K562 (cell line): ENCODE data around the gene ROR2. TPM values are rescaled to one million over a fixed set of nuclear protein-coding genes. Genes with fewer than 3 reads are reported as not detected.

Source experiments
- ATAC-seq: fragments of 200-7000 bp; cut with Tn5 transposase; 3 replicates; pipeline ENCODE4 v1.9.1; 2020; ENCODE audit warnings: moderate library complexity
- BruUV-seq: library from RNA; stranded (reverse); fragments of 400-500 nt; replicated peaks from 2 replicates; lab custom pipeline; 2021; lab: Mats Ljungman, UMichigan
- CTCF ChIA-PET: fragments of 300-600 bp; formaldehyde crosslinking; extraction: SDS; loops from one replicate; lab custom pipeline; 2021; ENCODE audit warnings: low intra/inter-chr PET ratio; lab: Yijun Ruan, JAX
- POLR2A ChIA-PET: fragments of 300-600, 350-650 bp; sonication (Branson Sonifier 250); formaldehyde crosslinking; extraction: SDS; loops from one replicate; lab custom pipeline; 2021; ENCODE audit warnings: antibody characterized with exemption, inconsistent platforms; lab: Yijun Ruan, JAX
- DNase-seq, 4 experiments: peaks; one replicate each; pipeline versions ENCODE4 v3.0.0 to v3.0.0-alpha.2; 2011 to 2018; ENCODE audit warnings: low spot score in 3 of 4, mixed read lengths in 3 of 4; ENCODE audit errors: extremely low read depth in 1 of 4
- FAIRE-seq: peaks from 2 replicates; lab custom pipeline; 2011; peaks lifted over from hg19 to GRCh38; lab: Jason Lieb, UNC
- H2AFZ ChIP-seq: 2 replicates; pipeline ENCODE4 v1.6.0; 2011; ENCODE audit warnings: low read depth, low read length, control low read depth, inconsistent platforms
- H3K27ac ChIP-seq: fragments of 200-600 bp; 3 replicates; pipeline ENCODE4 v1.8.0; 2011; ENCODE audit warnings: low read depth, mild to moderate bottlenecking, control low read depth, inconsistent platforms, low read length, moderate library complexity, mixed read lengths; ENCODE audit errors: extremely low read depth
- H3K27me3 ChIP-seq, 2 experiments: fragments of 300-600 bp in 1 of 2; 2 replicates in 1 of 2; 3 replicates in 1 of 2; pipeline versions ENCODE4 v1.6.0 to v1.8.0; 2011; ENCODE audit warnings: inconsistent platforms in 2 of 2, low read length in 2 of 2, mild to moderate bottlenecking in 1 of 2, mixed read lengths in 1 of 2, moderate library complexity in 1 of 2; ENCODE audit not compliant: control insufficient read depth in 2 of 2, insufficient read depth in 2 of 2
- H3K36me3 ChIP-seq: fragments of 300-600 bp; 3 replicates; pipeline ENCODE4 v1.8.0; 2011; ENCODE audit warnings: mild to moderate bottlenecking, low read length, inconsistent platforms; ENCODE audit not compliant: control insufficient read depth, insufficient read depth
- H3K4me1 ChIP-seq, 2 experiments: fragments of 200-600 bp in 1 of 2; replicated peaks in 1 of 2; 2 replicates in 1 of 2; 3 replicates in 1 of 2; pipeline versions ENCODE4 v1.5.1 to v1.8.0; 2011; ENCODE audit warnings: inconsistent platforms in 2 of 2, low read length in 2 of 2, mild to moderate bottlenecking in 1 of 2, mixed read lengths in 1 of 2, moderate library complexity in 1 of 2; ENCODE audit not compliant: control insufficient read depth in 2 of 2, insufficient read depth in 2 of 2
- H3K4me2 ChIP-seq: 2 replicates; pipeline ENCODE4 v1.6.1; 2011; ENCODE audit warnings: low read length, control low read depth, inconsistent platforms, mixed read lengths; ENCODE audit not compliant: insufficient read depth
- H3K4me3 ChIP-seq: fragments of 200-600 bp; sonication (generic), shearing (Covaris generic); 2 replicates; pipeline ENCODE4 v1.5.1; 2016; ENCODE audit warnings: control low read depth, inconsistent platforms
- H3K79me2 ChIP-seq: fragments of 200-600 bp; 3 replicates; pipeline ENCODE4 v1.8.0; 2011; ENCODE audit warnings: low read length, inconsistent platforms; ENCODE audit not compliant: control insufficient read depth, insufficient read depth
- H3K9ac ChIP-seq, 2 experiments: 2 replicates each; pipeline versions ENCODE4 v1.6.0 to v1.6.1; 2011; ENCODE audit warnings: low read depth in 2 of 2, low read length in 2 of 2, control low read depth in 1 of 2, inconsistent platforms in 1 of 2, mild to moderate bottlenecking in 1 of 2, mixed read lengths in 1 of 2; ENCODE audit not compliant: insufficient read depth in 1 of 2
- H3K9me1 ChIP-seq: one replicate; pipeline ENCODE4 v1.6.0; 2011; ENCODE audit warnings: inconsistent platforms, mild to moderate bottlenecking, low read length, moderate library complexity; ENCODE audit not compliant: control insufficient read depth, insufficient read depth
- H3K9me3 ChIP-seq: replicated peaks from 2 replicates; pipeline ENCODE4 v1.5.1; 2011; ENCODE audit warnings: low read depth, low read length, inconsistent platforms; ENCODE audit not compliant: control insufficient read depth, insufficient read depth
- H4K20me1 ChIP-seq: replicated peaks from 2 replicates; pipeline ENCODE4 v1.6.1; 2011; ENCODE audit warnings: low read length, inconsistent platforms, mixed read lengths; ENCODE audit not compliant: control insufficient read depth, insufficient read depth
- CBFA2T3 ChIP-seq: fragments of 450-650 bp; IDR thresholded peaks from 2 replicates; pipeline ENCODE4 v1.6.1; 2017
- CXXC5 ChIP-seq: fragments of 250-450 bp; sonication (Bioruptor Pico); IDR thresholded peaks from 2 replicates; pipeline ENCODE4 v1.8.0; 2022; ENCODE audit warnings: inconsistent platforms, mild to moderate bottlenecking, moderate library complexity
- HDAC6 ChIP-seq: IDR thresholded peaks from 2 replicates; pipeline ENCODE4 v1.6.1; 2012; ENCODE audit warnings: low read depth, mild to moderate bottlenecking, control low read depth, inconsistent platforms, low read length, moderate library complexity
- HLTF ChIP-seq: fragments of 450-650 bp; IDR thresholded peaks from 2 replicates; pipeline ENCODE4 v1.6.1; 2016
- MCM3 ChIP-seq: fragments of 450-650 bp; IDR thresholded peaks from 2 replicates; pipeline ENCODE4 v1.6.1; 2016
- MIER1 ChIP-seq: fragments of 450-650 bp; IDR thresholded peaks from 2 replicates; pipeline ENCODE4 v1.6.1; 2016; ENCODE audit warnings: antibody characterized with exemption, mild to moderate bottlenecking, low read depth
- MTA3 ChIP-seq: fragments of 450-650 bp; formaldehyde crosslinking; IDR thresholded peaks from 2 replicates; pipeline ENCODE4 v1.6.1; 2017; ENCODE audit warnings: mild to moderate bottlenecking, borderline replicate concordance
- SMARCE1 ChIP-seq: fragments of 450-650 bp; IDR thresholded peaks from 2 replicates; pipeline ENCODE4 v1.7.1; 2016; ENCODE audit warnings: mild to moderate bottlenecking
- TAF15 ChIP-seq: fragments of 200-400 bp; formaldehyde crosslinking; IDR thresholded peaks from 2 replicates; pipeline ENCODE4 v1.6.1; 2017; ENCODE audit warnings: mild to moderate bottlenecking, low read depth, low read length, moderate library complexity
- TAF9B ChIP-seq: fragments of 450-650 bp; IDR thresholded peaks from 2 replicates; pipeline ENCODE4 v1.6.1; 2018; ENCODE audit warnings: mild to moderate bottlenecking; ENCODE audit not compliant: partially characterized antibody
- TCF7L2 ChIP-seq: fragments of 150-350 bp; IDR thresholded peaks from 2 replicates; pipeline ENCODE4 v1.6.1; 2016; ENCODE audit warnings: low read depth, mild to moderate bottlenecking, low read length, moderate library complexity
- TGIF2 ChIP-seq: sonication (generic); formaldehyde crosslinking; IDR thresholded peaks from 2 replicates; pipeline ENCODE4 v1.8.1; 2022; ENCODE audit warnings: mild to moderate bottlenecking, missing genetic modification reagents, moderate library complexity
- ZNF431 ChIP-seq: sonication (generic); formaldehyde crosslinking; IDR thresholded peaks from 2 replicates; pipeline ENCODE4 v1.8.0; 2022; ENCODE audit warnings: mild to moderate bottlenecking, missing genetic modification reagents
- WGBS: fragments of 100-300 bp; shearing (Covaris generic); methylation state at CpG from one replicate; pipeline ENCODE4 v1.1.6; 2016; ENCODE audit warnings: low coverage, mixed read lengths; ENCODE audit not compliant: insufficient coverage; ENCODE audit errors: missing lambda C conversion rate; 5-methylcytosine and 5-hydroxymethylcytosine counted together
- in situ Hi-C: fragments of 300-500 bp; cut with MboI; formaldehyde crosslinking; loops from 4 replicates; pipeline ENCODE4 v1.15.0; 2018; ENCODE audit warnings: inconsistent platforms, mixed read lengths
- intact Hi-C: fragments of 100-400 bp; cut with micrococcal nuclease; formaldehyde crosslinking; loops from 2 replicates; pipeline ENCODE4 v1.14.2; 2022
- polyA plus RNA-seq, 8 experiments: library from polyadenylated mRNA; depleted of rRNA in 4 of 8; stranded (reverse) in 5 of 8; unstranded in 3 of 8; fragments of >200 nt; fragmentation: Nextera tagmentation in 2 of 8; fragmentation: Illumina TruSeq in 1 of 8; extraction: Ambion mirVana in 2 of 8; extraction: Trizol in 1 of 8; gene quantifications; 2 replicates each; pipeline versions ENCODE4 v1.2.1 to v1.2.3, GENCODE V29; 2011 to 2014; ENCODE audit warnings: inconsistent platforms in 1 of 8, missing spikeins in 1 of 8
- total RNA-seq, 7 experiments: library from RNA; depleted of rRNA in 6 of 7; stranded (reverse); fragments of >200 nt in 6 of 7; fragmentation: Illumina TruSeq in 2 of 7; extraction: Trizol in 2 of 7; gene quantifications; 2 replicates each; pipeline versions ENCODE4 v1.2.1 to v1.2.3, GENCODE V29; 2011 to 2021; ENCODE audit warnings: low replicate concordance in 1 of 7
- TF ChIP-seq, protein P1 (sequence below): fragments of 450-650 bp; IDR thresholded peaks from 2 replicates; pipeline ENCODE4 v1.7.1; 2018; ENCODE audit warnings: mild to moderate bottlenecking, low read depth; ENCODE audit not compliant: partially characterized antibody
- TF ChIP-seq, protein P2 (sequence below): fragments of 450-650 bp; formaldehyde crosslinking; IDR thresholded peaks from 2 replicates; pipeline ENCODE4 v1.4.0; 2020; ENCODE audit warnings: mild to moderate bottlenecking, moderate library complexity

ROR2 gene
- total and polyA plus RNA-seq, 9 of the 15 experiments (the other 6 are each of a cell fraction or from before 2014, with no cell fraction given) = 5.6 to 33.8 (median 15.3) TPM

DNA sequence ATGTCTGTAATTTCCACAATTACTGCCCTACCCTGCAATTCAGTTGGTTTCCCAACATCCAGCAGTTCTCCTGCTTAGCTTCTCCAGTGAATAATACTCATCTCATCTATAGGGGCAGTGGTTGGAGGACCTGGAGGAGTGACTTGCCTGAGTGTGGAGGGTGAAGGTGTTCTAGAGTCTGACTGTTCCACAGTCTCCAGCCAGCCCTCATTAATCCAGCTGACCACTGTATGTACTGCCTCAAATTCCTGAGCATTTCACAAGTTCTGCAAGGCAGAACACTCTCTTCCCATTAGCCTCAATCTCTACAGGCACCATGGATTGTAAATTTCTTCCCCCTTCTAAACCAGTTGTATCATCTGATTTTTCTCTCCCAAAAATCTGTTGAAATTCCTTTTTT lies 379.0 kb downstream of the ROR2 start:
- in situ Hi-C loops = no loop called here
- CTCF ChIA-PET = no interaction called here

DNA sequence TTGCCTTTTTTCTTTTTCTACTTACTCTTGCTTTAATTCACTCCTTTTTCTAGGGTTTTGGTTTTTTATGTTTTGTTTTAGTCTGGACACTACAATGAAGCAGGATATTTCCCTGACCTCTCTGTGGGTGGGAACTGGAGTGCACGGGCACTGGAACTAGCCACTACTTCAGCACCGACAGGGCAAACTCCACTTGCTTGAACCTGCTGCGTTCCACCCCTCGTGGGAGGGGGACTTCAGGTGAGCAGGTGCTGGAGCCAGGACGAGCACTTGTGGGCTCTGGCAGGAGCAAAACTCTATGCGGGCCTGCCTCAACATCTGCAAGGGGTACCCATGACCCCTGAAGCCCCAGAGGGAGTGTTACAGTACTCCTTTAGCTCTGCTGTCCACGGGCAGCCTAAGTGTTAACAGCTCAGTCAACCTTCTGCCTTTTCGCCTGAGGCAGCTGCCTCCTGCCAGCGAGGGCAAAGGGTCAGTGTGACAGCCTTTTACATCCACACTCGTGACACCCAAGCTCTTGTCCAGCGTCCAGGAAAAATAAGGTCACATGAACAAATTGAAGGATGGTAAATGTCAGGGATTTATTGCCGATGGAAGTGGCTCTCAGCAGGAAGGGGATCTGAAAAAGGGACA lies 382.3 kb downstream of the ROR2 start:
- intact Hi-C loops (no loop called here), in situ Hi-C loops (no loop called here)
- H3K4me2 ChIP-seq = no peak overlapping the region
- H3K27ac ChIP-seq = no peak overlapping the region
- DNase-seq (no peak), ATAC-seq (no peak), FAIRE-seq (no peak)
- 2% methylated on average over 12 of the region's 12 CpGs for WGBS
- no peaks in the 10 kb centered on the region for H3K79me2 ChIP-seq
- no peaks in the 10 kb centered on the region for H3K9me3 ChIP-seq
- no peak overlapping the region for H3K4me3 ChIP-seq
- H3K36me3 ChIP-seq = no peaks in the 10 kb centered on the region
- CTCF ChIA-PET = no interaction called here
- no peaks in the 10 kb centered on the region for H3K9me1 ChIP-seq
- H4K20me1 ChIP-seq = no peaks in the 10 kb centered on the region
- POLR2A ChIA-PET = no interaction called here
- H3K9ac ChIP-seq = no peak overlapping the region
- peaks cover 2 to 23% of the 10 kb centered on the region in 2 experiments; a peak in 2 of 5 replicates for H3K27me3 ChIP-seq
- H3K4me1 ChIP-seq = no peaks in the 10 kb centered on the region; a peak in 1 of 5 replicates
- BruUV-seq = no TSS peak
- no peak overlapping the region for H2AFZ ChIP-seq
- TF ChIP-seq TAF15 = no peak
- TF ChIP-seq, protein P1, sequence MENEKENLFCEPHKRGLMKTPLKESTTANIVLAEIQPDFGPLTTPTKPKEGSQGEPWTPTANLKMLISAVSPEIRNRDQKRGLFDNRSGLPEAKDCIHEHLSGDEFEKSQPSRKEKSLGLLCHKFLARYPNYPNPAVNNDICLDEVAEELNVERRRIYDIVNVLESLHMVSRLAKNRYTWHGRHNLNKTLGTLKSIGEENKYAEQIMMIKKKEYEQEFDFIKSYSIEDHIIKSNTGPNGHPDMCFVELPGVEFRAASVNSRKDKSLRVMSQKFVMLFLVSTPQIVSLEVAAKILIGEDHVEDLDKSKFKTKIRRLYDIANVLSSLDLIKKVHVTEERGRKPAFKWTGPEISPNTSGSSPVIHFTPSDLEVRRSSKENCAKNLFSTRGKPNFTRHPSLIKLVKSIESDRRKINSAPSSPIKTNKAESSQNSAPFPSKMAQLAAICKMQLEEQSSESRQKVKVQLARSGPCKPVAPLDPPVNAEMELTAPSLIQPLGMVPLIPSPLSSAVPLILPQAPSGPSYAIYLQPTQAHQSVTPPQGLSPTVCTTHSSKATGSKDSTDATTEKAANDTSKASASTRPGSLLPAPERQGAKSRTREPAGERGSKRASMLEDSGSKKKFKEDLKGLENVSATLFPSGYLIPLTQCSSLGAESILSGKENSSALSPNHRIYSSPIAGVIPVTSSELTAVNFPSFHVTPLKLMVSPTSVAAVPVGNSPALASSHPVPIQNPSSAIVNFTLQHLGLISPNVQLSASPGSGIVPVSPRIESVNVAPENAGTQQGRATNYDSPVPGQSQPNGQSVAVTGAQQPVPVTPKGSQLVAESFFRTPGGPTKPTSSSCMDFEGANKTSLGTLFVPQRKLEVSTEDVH = no peak
- TF ChIP-seq CXXC5 = no peak
- TF ChIP-seq HDAC6 = no peak
- TF ChIP-seq SMARCE1 = no peak
- TF ChIP-seq TGIF2 = no peak
- TF ChIP-seq TAF9B = no peak
- no peak for TF ChIP-seq TCF7L2
- no peak for TF ChIP-seq MIER1
- no peak for TF ChIP-seq CBFA2T3
- TF ChIP-seq MTA3 = no peak

More for the DNA sequence above, 379.0 kb downstream of the ROR2 start:
- H3K9ac ChIP-seq = no peak overlapping the region
- POLR2A ChIA-PET = no interaction called here
- BruUV-seq = no TSS peak
- H3K27ac ChIP-seq = no peak overlapping the region
- ATAC-seq (no peak), DNase-seq (no peak), FAIRE-seq (no peak)
- H3K4me1 ChIP-seq = no peaks in the 10 kb centered on the region; a peak in 1 of 5 replicates
- no peak overlapping the region for H2AFZ ChIP-seq
- no peaks in the 10 kb centered on the region for H3K9me3 ChIP-seq
- no peaks in the 10 kb centered on the region for H4K20me1 ChIP-seq
- intact Hi-C loops = no loop called here
- no peaks in the 10 kb centered on the region for H3K79me2 ChIP-seq
- peaks cover 5 to 36% of the 10 kb centered on the region in 2 experiments; a peak in 3 of 5 replicates for H3K27me3 ChIP-seq
- H3K4me3 ChIP-seq = no peak overlapping the region
- H3K4me2 ChIP-seq = no peak overlapping the region
- no peak for TF ChIP-seq ZNF431
- TF ChIP-seq HLTF = no peak
- no peak for TF ChIP-seq MCM3
- TF ChIP-seq, protein P2, sequence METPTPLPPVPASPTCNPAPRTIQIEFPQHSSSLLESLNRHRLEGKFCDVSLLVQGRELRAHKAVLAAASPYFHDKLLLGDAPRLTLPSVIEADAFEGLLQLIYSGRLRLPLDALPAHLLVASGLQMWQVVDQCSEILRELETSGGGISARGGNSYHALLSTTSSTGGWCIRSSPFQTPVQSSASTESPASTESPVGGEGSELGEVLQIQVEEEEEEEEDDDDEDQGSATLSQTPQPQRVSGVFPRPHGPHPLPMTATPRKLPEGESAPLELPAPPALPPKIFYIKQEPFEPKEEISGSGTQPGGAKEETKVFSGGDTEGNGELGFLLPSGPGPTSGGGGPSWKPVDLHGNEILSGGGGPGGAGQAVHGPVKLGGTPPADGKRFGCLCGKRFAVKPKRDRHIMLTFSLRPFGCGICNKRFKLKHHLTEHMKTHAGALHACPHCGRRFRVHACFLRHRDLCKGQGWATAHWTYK (CRISPR knock-in tag) = no peak
- H3K9me1 ChIP-seq = no peaks in the 10 kb centered on the region
- H3K36me3 ChIP-seq = no peaks in the 10 kb centered on the region
